Activated effector memory CD4-positive, alpha-beta T cell treated with anti-CD3 and anti-CD28 coated beads, Interleukin-2, amount 50 U/mL, for 16 hours (primary cell): ENCODE measurements around the gene FAM120B.
"Not testable (repeated sequence)": the region's sequence is repeated elsewhere in the genome, so short reads cannot be mapped to it uniquely, and the experiment has no call there.

ENCODE experiments used
- DNase-seq: peaks from one replicate; pipeline ENCODE4 v3.0.0-alpha.2; 2020

FAM120B gene, protein sequence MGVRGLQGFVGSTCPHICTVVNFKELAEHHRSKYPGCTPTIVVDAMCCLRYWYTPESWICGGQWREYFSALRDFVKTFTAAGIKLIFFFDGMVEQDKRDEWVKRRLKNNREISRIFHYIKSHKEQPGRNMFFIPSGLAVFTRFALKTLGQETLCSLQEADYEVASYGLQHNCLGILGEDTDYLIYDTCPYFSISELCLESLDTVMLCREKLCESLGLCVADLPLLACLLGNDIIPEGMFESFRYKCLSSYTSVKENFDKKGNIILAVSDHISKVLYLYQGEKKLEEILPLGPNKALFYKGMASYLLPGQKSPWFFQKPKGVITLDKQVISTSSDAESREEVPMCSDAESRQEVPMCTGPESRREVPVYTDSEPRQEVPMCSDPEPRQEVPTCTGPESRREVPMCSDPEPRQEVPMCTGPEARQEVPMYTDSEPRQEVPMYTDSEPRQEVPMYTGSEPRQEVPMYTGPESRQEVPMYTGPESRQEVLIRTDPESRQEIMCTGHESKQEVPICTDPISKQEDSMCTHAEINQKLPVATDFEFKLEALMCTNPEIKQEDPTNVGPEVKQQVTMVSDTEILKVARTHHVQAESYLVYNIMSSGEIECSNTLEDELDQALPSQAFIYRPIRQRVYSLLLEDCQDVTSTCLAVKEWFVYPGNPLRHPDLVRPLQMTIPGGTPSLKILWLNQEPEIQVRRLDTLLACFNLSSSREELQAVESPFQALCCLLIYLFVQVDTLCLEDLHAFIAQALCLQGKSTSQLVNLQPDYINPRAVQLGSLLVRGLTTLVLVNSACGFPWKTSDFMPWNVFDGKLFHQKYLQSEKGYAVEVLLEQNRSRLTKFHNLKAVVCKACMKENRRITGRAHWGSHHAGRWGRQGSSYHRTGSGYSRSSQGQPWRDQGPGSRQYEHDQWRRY

GRCh38 chr6:170306324-170307079 lies at the start of gene FAM120B:
FAM120B (plus strand) TSS chr6:170306758; CDS start chr6:170317391, 10,633 bp downstream.
- peak; percentile 99 for DNase-seq

- peak; percentile 28 for DNase-seq
These were observed 49.2 kb upstream of the FAM120B start for GRCh38 chr6:170257376-170257775.

DNA sequence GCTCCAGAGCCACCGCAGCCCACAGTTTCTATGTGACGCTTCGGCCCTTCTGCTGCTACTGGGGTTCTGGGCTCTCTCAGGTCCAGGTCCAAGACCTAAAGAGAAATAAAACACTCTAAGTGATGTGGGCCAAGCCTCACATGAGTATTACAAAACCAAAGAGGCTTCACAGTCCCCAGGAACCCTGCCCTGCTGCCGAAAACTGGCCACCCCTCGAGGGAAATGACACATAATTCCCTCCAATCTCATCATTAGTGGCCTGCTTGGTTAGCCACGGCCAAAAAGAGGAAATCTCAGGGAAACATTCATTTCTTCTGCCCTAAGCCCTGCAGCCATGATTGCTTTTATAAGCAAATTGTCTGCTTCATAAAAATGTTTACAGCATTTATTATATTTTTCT lies 48.2 kb upstream of the FAM120B start:
- DNase-seq: peak; percentile 12

DNA sequence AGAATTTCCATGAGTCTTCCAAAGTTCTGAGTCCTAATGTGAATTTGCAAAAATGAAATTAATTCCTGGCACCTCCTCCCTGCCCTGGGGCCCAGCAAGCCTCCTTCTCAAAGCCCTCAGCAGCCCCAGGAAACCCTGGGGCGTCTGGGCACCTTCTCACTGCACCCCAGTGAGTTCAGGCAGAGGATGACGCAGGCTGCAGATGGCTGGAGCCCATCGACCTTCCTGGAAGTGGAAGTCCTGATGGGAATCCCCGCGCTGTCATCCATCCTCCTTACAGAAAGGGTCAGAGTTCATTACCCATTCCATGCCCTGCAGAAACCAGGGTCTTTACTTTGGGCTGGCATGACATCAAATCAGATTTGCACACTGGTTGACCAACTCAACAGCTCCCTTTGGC lies 47.3 kb upstream of the FAM120B start:
- no peak for DNase-seq

DNA sequence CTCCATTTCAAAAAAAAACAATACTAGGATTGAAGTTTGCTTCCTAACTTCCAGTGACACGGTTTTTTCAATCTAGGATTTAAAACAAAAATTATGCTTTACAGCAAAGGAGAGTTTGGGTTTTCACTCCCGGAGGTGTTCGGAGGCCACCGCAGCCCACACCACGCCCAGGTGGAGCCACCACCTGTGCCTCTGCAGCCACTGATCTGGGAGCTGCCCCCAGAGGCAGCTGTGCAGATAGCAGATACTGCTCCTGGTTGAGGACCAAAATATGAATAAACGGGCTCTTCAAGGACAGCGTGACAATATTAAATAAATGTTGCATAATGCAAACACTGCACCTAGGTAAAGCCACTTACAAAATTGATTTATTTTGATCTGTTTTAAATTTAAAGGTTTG lies 45.9 kb upstream of the FAM120B start:
- DNase-seq: no peak

DNA sequence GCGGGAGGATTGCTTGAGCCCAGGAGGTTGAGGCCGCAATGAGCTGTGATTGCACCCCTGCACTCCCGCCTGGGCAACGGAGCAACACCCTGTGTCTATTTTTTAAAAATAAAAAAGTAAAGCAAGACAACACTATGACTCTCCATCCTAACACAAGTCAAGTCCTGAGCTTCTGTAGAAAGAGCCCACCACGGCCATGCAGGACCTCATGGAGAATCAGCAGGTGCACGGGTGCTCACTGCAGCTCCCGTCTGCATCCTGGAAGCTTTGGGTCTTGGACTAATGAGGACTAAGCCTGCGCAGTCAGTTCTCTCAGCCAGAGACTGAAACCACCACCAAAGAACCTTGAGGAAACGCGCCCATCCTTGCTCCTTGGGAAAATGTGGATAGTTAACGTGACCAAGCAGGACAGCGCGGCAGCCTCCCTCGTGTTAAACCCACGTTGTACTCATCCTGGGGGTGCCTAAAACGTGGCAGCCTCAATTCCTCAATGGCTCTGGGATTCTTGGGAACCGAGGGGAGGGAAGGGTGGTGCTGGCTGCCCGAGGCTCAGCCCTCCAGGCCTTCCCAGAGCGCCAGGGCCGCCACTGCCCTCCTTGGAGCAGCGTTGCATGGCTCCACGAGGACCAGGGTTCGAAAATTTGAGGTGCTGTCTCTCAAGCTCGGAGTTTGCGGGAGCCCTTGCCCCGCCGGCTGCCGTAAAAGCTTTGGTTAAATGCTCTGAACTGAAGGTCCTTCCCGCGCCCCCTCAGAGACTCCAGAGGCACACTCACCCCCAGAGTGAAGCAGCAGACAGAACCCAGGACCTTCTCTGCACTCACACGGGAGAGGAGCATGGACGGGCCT lies 44.7 kb upstream of the FAM120B start:
- DNase-seq: no peak

DNA sequence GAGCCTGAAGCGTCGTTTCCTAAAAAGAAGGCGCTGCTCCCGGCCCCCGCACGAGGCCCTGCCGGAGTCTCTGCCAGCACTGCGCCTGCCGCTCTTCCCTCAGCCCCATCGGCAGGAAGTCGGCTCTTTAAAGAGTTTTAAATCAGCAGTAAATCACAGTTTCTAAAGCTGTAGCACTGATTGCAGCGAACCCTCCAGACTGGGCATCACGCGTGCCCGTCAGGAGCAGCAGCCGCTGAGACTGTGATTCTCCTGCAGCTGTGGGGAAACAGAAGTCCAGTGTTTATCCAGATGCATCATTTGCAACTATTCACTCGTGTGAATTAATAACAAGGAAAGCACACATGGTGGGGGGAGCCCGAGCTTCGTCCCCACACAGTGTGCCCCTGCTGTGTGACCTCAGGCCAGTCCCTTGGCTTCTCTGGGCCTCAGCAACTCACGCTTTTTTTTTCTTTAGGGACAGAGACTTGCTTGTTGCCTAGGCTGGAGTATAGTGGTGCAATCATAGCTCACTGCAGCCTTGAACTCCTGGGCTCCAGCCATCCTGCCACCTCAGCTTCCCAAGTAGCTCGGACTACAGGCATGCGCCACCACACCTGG lies 44.0 kb upstream of the FAM120B start:
- no peak for DNase-seq

GRCh38 chr6:170263410-170263809 lies 43.1 kb upstream of the FAM120B start:
- no peak for DNase-seq

GRCh38 chr6:170264086-170264485 lies 42.5 kb upstream of the FAM120B start:
- DNase-seq: no peak

GRCh38 chr6:170264644-170265043 lies 41.9 kb upstream of the FAM120B start:
- DNase-seq: not testable (repeated sequence)

- DNase-seq: no peak
These were observed 40.9 kb upstream of the FAM120B start for GRCh38 chr6:170265655-170266054.

- no peak for DNase-seq
These were observed 40.3 kb upstream of the FAM120B start for GRCh38 chr6:170266061-170266825.

DNA sequence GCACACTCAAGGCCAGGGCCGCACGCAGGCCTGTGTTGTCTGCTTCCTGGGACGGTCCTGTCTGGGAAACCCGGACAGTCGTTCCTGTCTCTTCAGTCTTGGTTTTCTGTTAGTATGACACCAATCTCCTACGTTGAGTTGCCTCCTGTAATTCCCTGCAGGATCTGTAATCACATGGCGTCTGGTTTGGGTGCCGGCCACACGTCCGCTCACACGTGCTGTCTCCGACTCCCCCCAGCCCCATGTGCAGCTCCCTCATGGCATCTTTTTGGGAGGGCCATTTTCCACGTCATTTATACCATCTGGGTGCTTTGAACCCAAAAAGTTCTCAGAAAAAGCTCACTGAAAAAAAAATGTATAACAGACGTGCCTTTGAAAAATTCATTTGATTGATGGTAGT lies 38.9 kb upstream of the FAM120B start:
- DNase-seq: no peak

DNA sequence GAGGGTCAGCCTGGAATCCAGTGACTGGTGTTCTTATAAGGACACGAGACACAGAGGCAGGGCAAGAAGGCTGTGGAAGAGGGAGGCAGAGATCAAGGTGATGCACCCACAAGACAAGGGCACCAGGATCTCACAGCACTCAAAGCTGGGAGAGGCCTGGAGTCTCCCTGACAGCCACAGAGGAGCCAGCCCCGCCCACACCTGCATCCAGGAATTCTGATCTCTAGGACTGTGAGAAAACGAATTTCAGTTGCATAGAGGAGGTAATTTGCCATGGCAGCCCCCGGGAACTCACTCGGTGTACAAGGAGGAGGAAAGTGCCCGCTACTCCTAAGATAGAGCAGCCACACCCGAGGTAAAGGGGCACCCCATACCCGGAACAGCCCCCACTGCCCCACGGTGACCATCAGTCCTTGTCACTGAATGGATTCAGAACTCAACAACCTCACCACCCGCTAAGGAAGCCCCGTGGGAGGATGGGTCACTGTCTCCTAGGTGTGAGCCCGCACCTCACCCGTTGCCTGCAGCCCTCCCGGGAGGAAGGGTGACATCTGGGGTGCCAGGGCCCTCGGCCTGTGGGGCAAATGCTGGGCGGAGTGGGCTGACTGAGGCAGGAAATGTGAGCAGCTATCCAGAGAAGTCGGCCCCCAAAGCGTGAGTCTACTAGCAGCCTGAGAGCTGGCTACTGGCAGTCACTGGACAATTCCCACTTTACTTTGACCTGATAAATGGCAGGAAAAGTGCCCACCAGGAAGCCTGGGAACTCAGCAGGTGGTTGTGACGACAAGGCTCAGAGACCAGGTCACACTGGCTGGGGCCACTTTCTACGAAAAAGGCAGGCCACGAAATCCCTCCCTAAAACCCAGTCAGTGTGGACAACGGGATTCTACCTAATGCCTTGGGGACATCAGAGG lies 38.1 kb upstream of the FAM120B start:
- no peak for DNase-seq

GRCh38 chr6:170269151-170269845 lies 37.3 kb upstream of the FAM120B start:
- DNase-seq: no peak

GRCh38 chr6:170269846-170270541 lies 36.6 kb upstream of the FAM120B start:
- no peak for DNase-seq

GRCh38 chr6:170270984-170271593 lies 35.5 kb upstream of the FAM120B start:
- DNase-seq: no peak

GRCh38 chr6:170271771-170272314 lies 34.7 kb upstream of the FAM120B start:
- DNase-seq: peak; percentile 89
